WTC11 (cell line): ENCODE measurements around the gene ADGRL3. TPM values are rescaled to one million over a fixed set of nuclear protein-coding genes. Genes with fewer than 3 reads are reported as not detected.

Experiments
- ATAC-seq: fragments of 200-7000 bp; cut with Tn5 transposase; 2 replicates; pipeline ENCODE4 v1.10.0; 2021; ENCODE audit warnings: mild to moderate bottlenecking, moderate library complexity
- CTCF ChIA-PET: fragments of 300-600 bp; sonication (Branson Sonifier 250); formaldehyde crosslinking; loops from one replicate; lab custom pipeline; 2021; ENCODE audit warnings: antibody characterized with exemption; lab: Charles Lee
- POLR2A ChIA-PET: fragments of 350-600 bp; sonication (Branson Sonifier 250); formaldehyde crosslinking; loops from one replicate; lab custom pipeline; 2021; ENCODE audit warnings: antibody characterized with exemption; lab: Charles Lee
- DNase-seq: peaks from one replicate; pipeline ENCODE4 v3.0.0; 2021; ENCODE audit warnings: low spot score
- H3K27ac Mint-ChIP-seq: 2 replicates; pipeline ENCODE4 v1.8.0; 2021; ENCODE audit warnings: mixed read lengths
- H3K27me3 Mint-ChIP-seq: 2 replicates; pipeline ENCODE4 v1.8.0; 2021; ENCODE audit warnings: low read depth, mild to moderate bottlenecking, moderate library complexity, mixed read lengths
- H3K36me3 Mint-ChIP-seq: 2 replicates; pipeline ENCODE4 v1.8.0; 2021; ENCODE audit warnings: mixed read lengths
- H3K4me1 Mint-ChIP-seq: 2 replicates; pipeline ENCODE4 v1.8.0; 2022; ENCODE audit warnings: mixed read lengths
- H3K4me3 Mint-ChIP-seq: 2 replicates; pipeline ENCODE4 v1.8.0; 2021; ENCODE audit warnings: mild to moderate bottlenecking, moderate library complexity, mixed read lengths
- H3K9me3 Mint-ChIP-seq: 2 replicates; pipeline ENCODE4 v1.8.0; 2021; ENCODE audit warnings: mixed read lengths
- CREB1 ChIP-seq: sonication (generic); formaldehyde crosslinking; IDR thresholded peaks from 2 replicates; pipeline ENCODE4 v1.8.0; 2023; ENCODE audit warnings: mild to moderate bottlenecking, missing genetic modification reagents
- E2F4 ChIP-seq: sonication (generic); formaldehyde crosslinking; IDR thresholded peaks from 2 replicates; pipeline ENCODE4 v1.8.1; 2022; ENCODE audit warnings: low read depth, mild to moderate bottlenecking, moderate library complexity, missing genetic modification reagents, borderline replicate concordance
- ELF4 ChIP-seq: sonication (generic); formaldehyde crosslinking; IDR thresholded peaks from 2 replicates; pipeline ENCODE4 v1.8.1; 2022; ENCODE audit warnings: low read depth, mild to moderate bottlenecking, moderate library complexity, missing genetic modification reagents
- EMX1 ChIP-seq: fragments of 250-450 bp; sonication (Bioruptor Pico); IDR thresholded peaks from 2 replicates; pipeline ENCODE4 v1.8.0; 2021; ENCODE audit warnings: mild to moderate bottlenecking
- ETV6 ChIP-seq: sonication (generic); formaldehyde crosslinking; IDR thresholded peaks from 2 replicates; pipeline ENCODE4 v1.8.1; 2022; ENCODE audit warnings: mild to moderate bottlenecking, missing genetic modification reagents
- GRHL2 ChIP-seq: fragments of 250-450 bp; sonication (Bioruptor Pico); IDR thresholded peaks from 2 replicates; pipeline ENCODE4 v1.8.0; 2022; ENCODE audit warnings: mild to moderate bottlenecking, moderate library complexity; ENCODE audit not compliant: insufficient replicate concordance, severe bottlenecking
- HMGA2 ChIP-seq: fragments of 250-450 bp; sonication (Bioruptor Pico); IDR thresholded peaks from 2 replicates; pipeline ENCODE4 v1.4.0; 2021; ENCODE audit warnings: mild to moderate bottlenecking, moderate library complexity
- MAX ChIP-seq: sonication (generic); formaldehyde crosslinking; IDR thresholded peaks from 2 replicates; pipeline ENCODE4 v1.8.0; 2022; ENCODE audit warnings: mild to moderate bottlenecking, missing genetic modification reagents
- MXD4 ChIP-seq: fragments of 250-450 bp; sonication (Bioruptor Pico); IDR thresholded peaks from 2 replicates; pipeline ENCODE4 v1.8.0; 2021; ENCODE audit warnings: mild to moderate bottlenecking, moderate library complexity, borderline replicate concordance
- NFATC4 ChIP-seq: fragments of 250-450 bp; sonication (Bioruptor Pico); IDR thresholded peaks from 2 replicates; pipeline ENCODE4 v1.9.0; 2021; ENCODE audit warnings: mild to moderate bottlenecking
- NFE2L1 ChIP-seq: sonication (generic); formaldehyde crosslinking; IDR thresholded peaks from 2 replicates; pipeline ENCODE4 v1.8.1; 2023; ENCODE audit warnings: missing genetic modification reagents
- OVOL2 ChIP-seq: fragments of 250-450 bp; sonication (Bioruptor Pico); IDR thresholded peaks from 2 replicates; pipeline ENCODE4 v1.9.0; 2021; ENCODE audit warnings: mild to moderate bottlenecking, borderline replicate concordance
- TCF7 ChIP-seq: sonication (generic); formaldehyde crosslinking; IDR thresholded peaks from 2 replicates; pipeline ENCODE4 v1.8.0; 2022; ENCODE audit warnings: mild to moderate bottlenecking, low read depth, missing genetic modification reagents, moderate library complexity
- ZNF121 ChIP-seq: sonication (generic); formaldehyde crosslinking; IDR thresholded peaks from 2 replicates; pipeline ENCODE4 v1.8.0; 2023; ENCODE audit warnings: missing genetic modification reagents
- ZNF317 ChIP-seq: sonication (generic); formaldehyde crosslinking; IDR thresholded peaks from 2 replicates; pipeline ENCODE4 v1.8.1; 2023; ENCODE audit warnings: low read depth, mild to moderate bottlenecking, moderate library complexity, missing genetic modification reagents, borderline replicate concordance
- ZSCAN18 ChIP-seq: fragments of 250-450 bp; sonication (Bioruptor Pico); IDR thresholded peaks from 2 replicates; pipeline ENCODE4 v2.1.2; 2022; ENCODE audit warnings: mild to moderate bottlenecking, moderate library complexity
- total RNA-seq: library from RNA; stranded (reverse); gene quantifications from 3 replicates; pipeline ENCODE4 v1.2.3, GENCODE V29; 2021
- TF ChIP-seq, protein P1 (sequence below): fragments of 250-450 bp; sonication (Bioruptor Pico); IDR thresholded peaks from 2 replicates; pipeline ENCODE4 v1.9.0; 2021; ENCODE audit warnings: moderate library complexity, mild to moderate bottlenecking, inconsistent platforms, borderline replicate concordance
- TF ChIP-seq, protein P2 (sequence below): sonication (generic); formaldehyde crosslinking; IDR thresholded peaks from 2 replicates; pipeline ENCODE4 v1.8.0; 2023; ENCODE audit warnings: missing genetic modification reagents
- TF ChIP-seq, protein P3 (sequence below): fragments of 250-450 bp; sonication (Bioruptor Pico); IDR thresholded peaks from 2 replicates; pipeline ENCODE4 v1.9.0; 2021; ENCODE audit warnings: mild to moderate bottlenecking
- TF ChIP-seq, protein P4 (sequence below): sonication (generic); formaldehyde crosslinking; IDR thresholded peaks from 2 replicates; pipeline ENCODE4 v1.8.0; 2023; ENCODE audit warnings: missing genetic modification reagents, mild to moderate bottlenecking, borderline replicate concordance

ADGRL3 gene
- total RNA-seq, 1 experiment from 2014 or later, result 8.7 TPM

- POLR2A ChIA-PET, result no interaction called here
- CTCF ChIA-PET, result no interaction called here
- H3K27ac Mint-ChIP-seq, result no peak overlapping the region
- H3K9me3 Mint-ChIP-seq, result no peaks in the 10 kb centered on the region
- TF ChIP-seq ZSCAN18 (CRISPR knock-in tag), result no peak
- no peak for TF ChIP-seq OVOL2
- TF ChIP-seq, protein P1, sequence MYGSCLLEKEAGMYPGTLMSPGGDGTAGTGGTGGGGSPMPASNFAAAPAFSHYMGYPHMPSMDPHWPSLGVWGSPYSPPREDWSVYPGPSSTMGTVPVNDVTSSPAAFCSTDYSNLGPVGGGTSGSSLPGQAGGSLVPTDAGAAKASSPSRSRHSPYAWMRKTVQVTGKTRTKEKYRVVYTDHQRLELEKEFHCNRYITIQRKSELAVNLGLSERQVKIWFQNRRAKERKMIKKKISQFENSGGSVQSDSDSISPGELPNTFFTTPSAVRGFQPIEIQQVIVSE, result no peak
- TF ChIP-seq, protein P2, sequence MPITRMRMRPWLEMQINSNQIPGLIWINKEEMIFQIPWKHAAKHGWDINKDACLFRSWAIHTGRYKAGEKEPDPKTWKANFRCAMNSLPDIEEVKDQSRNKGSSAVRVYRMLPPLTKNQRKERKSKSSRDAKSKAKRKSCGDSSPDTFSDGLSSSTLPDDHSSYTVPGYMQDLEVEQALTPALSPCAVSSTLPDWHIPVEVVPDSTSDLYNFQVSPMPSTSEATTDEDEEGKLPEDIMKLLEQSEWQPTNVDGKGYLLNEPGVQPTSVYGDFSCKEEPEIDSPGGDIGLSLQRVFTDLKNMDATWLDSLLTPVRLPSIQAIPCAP, result no peak
- no peak for TF ChIP-seq ZNF121 (CRISPR knock-in tag)
- TF ChIP-seq, protein P3, sequence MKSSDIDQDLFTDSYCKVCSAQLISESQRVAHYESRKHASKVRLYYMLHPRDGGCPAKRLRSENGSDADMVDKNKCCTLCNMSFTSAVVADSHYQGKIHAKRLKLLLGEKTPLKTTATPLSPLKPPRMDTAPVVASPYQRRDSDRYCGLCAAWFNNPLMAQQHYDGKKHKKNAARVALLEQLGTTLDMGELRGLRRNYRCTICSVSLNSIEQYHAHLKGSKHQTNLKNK (CRISPR knock-in tag), result no peak
- no peak for TF ChIP-seq EMX1
- TF ChIP-seq ETV6, result no peak
- TF ChIP-seq ZNF317 (CRISPR knock-in tag), result no peak
- no peak for TF ChIP-seq MXD4 (CRISPR knock-in tag)
- no peak for TF ChIP-seq HMGA2 (CRISPR knock-in tag)
- TF ChIP-seq E2F4 (CRISPR knock-in tag), result no peak
- TF ChIP-seq CREB1 (CRISPR knock-in tag), result no peak
- TF ChIP-seq ELF4, result no peak
- no peak for TF ChIP-seq NFATC4 (CRISPR knock-in tag)
- no peak for TF ChIP-seq GRHL2
- no peak for TF ChIP-seq NFE2L1
- no peak for TF ChIP-seq MAX (CRISPR knock-in tag)
- no peak for TF ChIP-seq TCF7 (CRISPR knock-in tag)
- TF ChIP-seq, protein P4, sequence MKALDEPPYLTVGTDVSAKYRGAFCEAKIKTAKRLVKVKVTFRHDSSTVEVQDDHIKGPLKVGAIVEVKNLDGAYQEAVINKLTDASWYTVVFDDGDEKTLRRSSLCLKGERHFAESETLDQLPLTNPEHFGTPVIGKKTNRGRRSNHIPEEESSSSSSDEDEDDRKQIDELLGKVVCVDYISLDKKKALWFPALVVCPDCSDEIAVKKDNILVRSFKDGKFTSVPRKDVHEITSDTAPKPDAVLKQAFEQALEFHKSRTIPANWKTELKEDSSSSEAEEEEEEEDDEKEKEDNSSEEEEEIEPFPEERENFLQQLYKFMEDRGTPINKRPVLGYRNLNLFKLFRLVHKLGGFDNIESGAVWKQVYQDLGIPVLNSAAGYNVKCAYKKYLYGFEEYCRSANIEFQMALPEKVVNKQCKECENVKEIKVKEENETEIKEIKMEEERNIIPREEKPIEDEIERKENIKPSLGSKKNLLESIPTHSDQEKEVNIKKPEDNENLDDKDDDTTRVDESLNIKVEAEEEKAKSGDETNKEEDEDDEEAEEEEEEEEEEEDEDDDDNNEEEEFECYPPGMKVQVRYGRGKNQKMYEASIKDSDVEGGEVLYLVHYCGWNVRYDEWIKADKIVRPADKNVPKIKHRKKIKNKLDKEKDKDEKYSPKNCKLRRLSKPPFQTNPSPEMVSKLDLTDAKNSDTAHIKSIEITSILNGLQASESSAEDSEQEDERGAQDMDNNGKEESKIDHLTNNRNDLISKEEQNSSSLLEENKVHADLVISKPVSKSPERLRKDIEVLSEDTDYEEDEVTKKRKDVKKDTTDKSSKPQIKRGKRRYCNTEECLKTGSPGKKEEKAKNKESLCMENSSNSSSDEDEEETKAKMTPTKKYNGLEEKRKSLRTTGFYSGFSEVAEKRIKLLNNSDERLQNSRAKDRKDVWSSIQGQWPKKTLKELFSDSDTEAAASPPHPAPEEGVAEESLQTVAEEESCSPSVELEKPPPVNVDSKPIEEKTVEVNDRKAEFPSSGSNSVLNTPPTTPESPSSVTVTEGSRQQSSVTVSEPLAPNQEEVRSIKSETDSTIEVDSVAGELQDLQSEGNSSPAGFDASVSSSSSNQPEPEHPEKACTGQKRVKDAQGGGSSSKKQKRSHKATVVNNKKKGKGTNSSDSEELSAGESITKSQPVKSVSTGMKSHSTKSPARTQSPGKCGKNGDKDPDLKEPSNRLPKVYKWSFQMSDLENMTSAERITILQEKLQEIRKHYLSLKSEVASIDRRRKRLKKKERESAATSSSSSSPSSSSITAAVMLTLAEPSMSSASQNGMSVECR (CRISPR knock-in tag), result no peak
- peaks cover 11% of the 10 kb centered on the region for H3K4me1 Mint-ChIP-seq
- DNase-seq, result no peak
- no peak for ATAC-seq
- no peaks in the 10 kb centered on the region for H3K27me3 Mint-ChIP-seq
- H3K4me3 Mint-ChIP-seq, result no peak overlapping the region
- no peaks in the 10 kb centered on the region for H3K36me3 Mint-ChIP-seq
Observed at GRCh38 chr4:61162116-61162515, 38.0 kb upstream of the ADGRL3 start.
